GM12878 (cell line): Measurements from ENCODE around the gene BCAT1. TPM values are rescaled to one million over a fixed set of nuclear protein-coding genes. Genes with fewer than 3 reads are reported as not detected.

Source experiments
- ATAC-seq: fragments of 200-7000 bp; cut with Tn5 transposase; 3 replicates; pipeline ENCODE4 v1.9.1; 2020; ENCODE audit warnings: mild to moderate bottlenecking, moderate library complexity
- BruUV-seq: library from RNA; stranded (reverse); fragments of 400-500 nt; replicated peaks from 2 replicates; lab custom pipeline; 2021; lab: Mats Ljungman, UMichigan
- CTCF ChIA-PET: fragments of 300-600 bp; sonication (Branson Sonifier 250); formaldehyde crosslinking; extraction: SDS; loops from one replicate; lab custom pipeline; 2021; ENCODE audit warnings: inconsistent platforms; lab: Yijun Ruan, JAX
- POLR2A ChIA-PET: fragments of 350-600 bp; formaldehyde crosslinking; extraction: SDS; loops from one replicate; lab custom pipeline; 2021; ENCODE audit warnings: inconsistent platforms; lab: Charles Lee
- RAD21 ChIA-PET: fragments of 300-600 bp; sonication (Branson Sonifier 250); formaldehyde crosslinking; loops from one replicate; lab custom pipeline; 2023; ENCODE audit warnings: antibody characterized with exemption; ENCODE audit not compliant: unreplicated experiment; lab: Charles Lee
- SMC1A ChIA-PET: fragments of 300-600 bp; sonication (Branson Sonifier 250); formaldehyde crosslinking; loops from one replicate; lab custom pipeline; 2023; ENCODE audit not compliant: unreplicated experiment, uncharacterized antibody; lab: Charles Lee
- DNase-seq: peaks from one replicate; pipeline ENCODE4 v3.0.0-alpha.2; 2011; ENCODE audit warnings: low read depth, low spot score
- FAIRE-seq: peaks from 3 replicates; lab custom pipeline; 2011; peaks lifted over from hg19 to GRCh38; lab: Jason Lieb, UNC
- H2AFZ ChIP-seq: 2 replicates; pipeline ENCODE4 v1.6.0; 2011; ENCODE audit warnings: low read depth, low read length, control low read depth; ENCODE audit not compliant: control insufficient read depth
- H3K27ac ChIP-seq: 2 replicates; pipeline ENCODE4 v1.5.1; 2011; ENCODE audit warnings: control low read depth; ENCODE audit not compliant: control insufficient read depth, insufficient read depth
- H3K27me3 ChIP-seq, 2 experiments: replicated peaks in 1 of 2; 2 replicates each; pipeline versions ENCODE4 v1.6.0 to v1.6.1; 2011; ENCODE audit warnings: low read length in 1 of 2; ENCODE audit not compliant: control insufficient read depth in 2 of 2, insufficient read depth in 2 of 2
- H3K36me3 ChIP-seq, 2 experiments: 2 replicates each; pipeline ENCODE4 v1.5.1; 2011; ENCODE audit warnings: low read length in 1 of 2; ENCODE audit not compliant: control insufficient read depth in 2 of 2, insufficient read depth in 2 of 2
- H3K4me1 ChIP-seq: 2 replicates; pipeline ENCODE4 v1.6.1; 2011; ENCODE audit warnings: mild to moderate bottlenecking, low read length, moderate library complexity, mixed read lengths; ENCODE audit not compliant: control insufficient read depth, insufficient read depth
- H3K4me2 ChIP-seq: 2 replicates; pipeline ENCODE4 v1.6.0; 2011; ENCODE audit warnings: control low read depth; ENCODE audit not compliant: control insufficient read depth, insufficient read depth
- H3K4me3 ChIP-seq: fragments of 200-600 bp; sonication (generic); 2 replicates; pipeline ENCODE4 v1.5.1; 2016
- H3K79me2 ChIP-seq: 2 replicates; pipeline ENCODE4 v1.6.0; 2011; ENCODE audit warnings: low read length; ENCODE audit not compliant: control insufficient read depth, insufficient read depth
- H3K9ac ChIP-seq: 2 replicates; pipeline ENCODE4 v1.8.0; 2011; ENCODE audit warnings: low read length, control low read depth, mixed read lengths; ENCODE audit not compliant: control insufficient read depth, insufficient read depth
- H3K9me3 ChIP-seq: replicated peaks from 3 replicates; pipeline ENCODE4 v1.5.1; 2011; ENCODE audit warnings: mild to moderate bottlenecking, low read length; ENCODE audit not compliant: control insufficient read depth, insufficient read depth
- H4K20me1 ChIP-seq: 2 replicates; pipeline ENCODE4 v1.6.0; 2011; ENCODE audit not compliant: control insufficient read depth, insufficient read depth
- BACH1 ChIP-seq: fragments of 450-650 bp; IDR thresholded peaks from 2 replicates; pipeline ENCODE4 v1.6.1; 2017; ENCODE audit warnings: mild to moderate bottlenecking, borderline replicate concordance
- BRCA1 ChIP-seq: IDR thresholded peaks from 2 replicates; pipeline ENCODE4 v1.6.1; 2011; ENCODE audit warnings: low read depth, low read length, improper control_type of control experiment
- CUX1 ChIP-seq: IDR thresholded peaks from 2 replicates; pipeline ENCODE4 v1.6.1; 2012; ENCODE audit warnings: improper control_type of control experiment, low read depth, low read length; ENCODE audit not compliant: insufficient replicate concordance
- EED ChIP-seq: sonication (generic); IDR thresholded peaks from 2 replicates; pipeline ENCODE4 v1.6.1; 2016; ENCODE audit warnings: antibody characterized with exemption, low read depth
- EGR1 ChIP-seq, 2 experiments: IDR thresholded peaks; 1 replicate in 1 of 2; 2 replicates in 1 of 2; pipeline ENCODE4 v1.6.1; 2011 to 2012; ENCODE audit warnings: low read depth in 2 of 2, low read length in 2 of 2, borderline replicate concordance in 1 of 2, mild to moderate bottlenecking in 1 of 2, moderate library complexity in 1 of 2
- EP300 ChIP-seq, 2 experiments: fragments of 150-350 bp in 1 of 2; IDR thresholded peaks; 2 replicates each; pipeline ENCODE4 v1.6.1; 2011 to 2012; ENCODE audit warnings: low read depth in 2 of 2, low read length in 2 of 2, borderline replicate concordance in 1 of 2, improper control_type of control experiment in 1 of 2, inconsistent platforms in 1 of 2; ENCODE audit not compliant: control insufficient read depth in 1 of 2
- ETV6 ChIP-seq, 2 experiments: fragments of 450-650 bp in 1 of 2; IDR thresholded peaks in 1 of 2; conservative IDR thresholded peaks in 1 of 2; 2 replicates each; pipeline ENCODE4 v1.6.1; 2014; ENCODE audit warnings: antibody characterized with exemption in 1 of 2, borderline replicate concordance in 1 of 2, low read depth in 1 of 2, mild to moderate bottlenecking in 1 of 2, moderate library complexity in 1 of 2
- HDAC2 ChIP-seq: fragments of 200-600 bp; sonication (generic); IDR thresholded peaks from 2 replicates; pipeline ENCODE4 v1.6.1; 2017
- MXI1 ChIP-seq: fragments of 150-350 bp; IDR thresholded peaks from 2 replicates; pipeline ENCODE4 v1.6.1; 2011; ENCODE audit warnings: low read depth, mild to moderate bottlenecking, inconsistent platforms, low read length, improper control_type of control experiment
- NFIC ChIP-seq: IDR thresholded peaks from 2 replicates; pipeline ENCODE4 v1.6.1; 2012; ENCODE audit warnings: low read depth, mild to moderate bottlenecking, inconsistent platforms, low read length, moderate library complexity
- PAX5 ChIP-seq: IDR thresholded peaks from 2 replicates; pipeline ENCODE4 v1.6.1; 2011; ENCODE audit warnings: low read depth, low read length, borderline replicate concordance
- SMAD1 ChIP-seq: fragments of 450-650 bp; IDR thresholded peaks from 2 replicates; pipeline ENCODE4 v1.6.1; 2018; ENCODE audit warnings: mild to moderate bottlenecking, low read depth; ENCODE audit not compliant: partially characterized antibody
- SPI1 ChIP-seq: IDR thresholded peaks from 2 replicates; pipeline ENCODE4 v1.6.1; 2011; ENCODE audit warnings: low read depth, mild to moderate bottlenecking, low read length, moderate library complexity, borderline replicate concordance; ENCODE audit not compliant: insufficient read depth
- USF1 ChIP-seq: IDR thresholded peaks from 2 replicates; pipeline ENCODE4 v1.6.1; 2011; ENCODE audit warnings: borderline replicate concordance, low read depth, mild to moderate bottlenecking, moderate library complexity, mixed read lengths, low read length; ENCODE audit not compliant: insufficient read depth; ENCODE audit errors: extremely low read length
- ZBED1 ChIP-seq: IDR thresholded peaks from 2 replicates; pipeline ENCODE4 v1.6.1; 2016; ENCODE audit warnings: borderline replicate concordance
- ZNF207 ChIP-seq: fragments of 450-650 bp; IDR thresholded peaks from 2 replicates; pipeline ENCODE4 v1.6.1; 2014; ENCODE audit warnings: antibody characterized with exemption, mild to moderate bottlenecking, borderline replicate concordance
- ZSCAN29 ChIP-seq: fragments of 450-650 bp; IDR thresholded peaks from 2 replicates; pipeline ENCODE4 v1.6.1; 2017; ENCODE audit warnings: mild to moderate bottlenecking, moderate library complexity
- WGBS: methylation state at CpG from one replicate; pipeline ENCODE4 v1.1.6; 2016; ENCODE audit warnings: low lambda C conversion rate; ENCODE audit not compliant: insufficient replicate concordance, insufficient coverage; ENCODE audit errors: missing lambda C conversion rate; 5-methylcytosine and 5-hydroxymethylcytosine counted together
- in situ Hi-C: fragments of 300-500 bp; cut with MboI; formaldehyde crosslinking; loops from 9 replicates; pipeline ENCODE4 v1.14.3; 2018; ENCODE audit warnings: mixed read lengths
- intact Hi-C: fragments of 100-400 bp; cut with micrococcal nuclease; formaldehyde crosslinking; loops from one replicate; pipeline ENCODE4 v1.14.2; 2022; ENCODE audit not compliant: unreplicated experiment
- polyA plus RNA-seq, 11 experiments: library from polyadenylated mRNA; depleted of rRNA in 4 of 11; unstranded in 6 of 11; stranded (reverse) in 5 of 11; fragments of >200 nt; fragmentation: Nextera tagmentation in 4 of 11; fragmentation: Illumina TruSeq in 1 of 11; extraction: Ambion mirVana in 4 of 11; extraction: Trizol in 1 of 11; gene quantifications; 1 replicate in 1 of 11; 2 replicates in 10 of 11; pipeline versions ENCODE4 v1.2.1 to v1.2.3, GENCODE V29; 2011 to 2016; ENCODE audit warnings: inconsistent platforms in 2 of 11, missing spikeins in 2 of 11, low read depth in 1 of 11
- total RNA-seq, 4 experiments: library from RNA; depleted of rRNA in 3 of 4; stranded (reverse); fragments of >200 nt in 3 of 4; fragmentation: Illumina TruSeq in 1 of 4; extraction: Trizol in 1 of 4; gene quantifications; 2 replicates each; pipeline versions ENCODE4 v1.2.1 to v1.2.3, GENCODE V29; 2013 to 2021

The BCAT1 gene
- total and polyA plus RNA-seq, 10 of the 15 experiments (the other 5 are each of a cell fraction or from before 2014, with no cell fraction given) = 26.2 to 187 (median 81.9) TPM

- no peaks in the 10 kb centered on the region for H4K20me1 ChIP-seq
- ChIA-PET SMC1A (interaction anchor here (0.8 to 4.2 kb wide), 22 partner anchors 11 to 725 kb away, joined by 3 to 61 read pairs (median 6); partner anchors contain the start of gene BCAT1), POLR2A (interaction anchor here (0.7 to 3.2 kb wide), 6 partner anchors 24 to 118 kb away, joined by 3 to 11 read pairs (median 6); no protein-coding TSS in a partner anchor), RAD21 (interaction anchor here (0.9 to 3.8 kb wide), 14 partner anchors 18 to 213 kb away, joined by 3 to 29 read pairs (median 4); no protein-coding TSS in a partner anchor), CTCF (interaction anchor here (0.6 to 5.0 kb wide), 17 partner anchors 9 to 1634 kb away, joined by 3 to 38 read pairs (median 4); no protein-coding TSS in a partner anchor)
- H3K79me2 ChIP-seq = no peaks in the 10 kb centered on the region
- TSS peak; percentile 83 for BruUV-seq
- H3K36me3 ChIP-seq = no peaks in the 10 kb centered on the region; a peak in 1 of 4 replicates
- H3K9me3 ChIP-seq = no peaks in the 10 kb centered on the region; the same call in 1 of the 3 replicates
- in situ Hi-C loops = loop anchor here (10.0 kb wide), 1 partner anchor 1634 kb away; no protein-coding TSS in a partner anchor
- DNase-seq (peak; percentile 84), FAIRE-seq (peak; percentile 72), ATAC-seq (peak; percentile 72)
- no peaks in the 10 kb centered on the region for H3K27me3 ChIP-seq
- no peak overlapping the region for H2AFZ ChIP-seq
- peak overlapping the region; percentile 64 for H3K4me2 ChIP-seq
- peak overlapping the region; percentile 38; the same call in 1 of the 2 replicates for H3K9ac ChIP-seq
- H3K4me1 ChIP-seq = peaks cover 27% of the 10 kb centered on the region
- H3K27ac ChIP-seq = peak overlapping the region; percentile 89
- peak overlapping the region; percentile 8; the same call in 1 of the 2 replicates for H3K4me3 ChIP-seq
- 6% methylated on average over 2 of the region's 2 CpGs for WGBS
- intact Hi-C loops = loop anchor here (2.0 to 10.0 kb wide), 9 partner anchors 41 to 726 kb away; a partner anchor contains a TSS
- TF ChIP-seq BACH1 (no peak), PAX5 (peak; percentile 82), ZBED1 (peak; percentile 77; the same call in 1 of the 2 replicates), EGR1 (IDR thresholded peaks at IDR 0.05; ENCODE audit: borderline replicate concordance in 1 of 2, low read depth in 2 of 2, low read length in 2 of 2) (no peak), EP300 (IDR thresholded peaks at IDR 0.05; ENCODE audit: borderline replicate concordance in 1 of 2, control insufficient read depth in 1 of 2, low read depth in 2 of 2, low read length in 2 of 2) (peak; percentile 87 to 89; a peak in 3 of 4 replicates), USF1 (no peak), ZNF207 (no peak), EED (peak; percentile 73), SPI1 (no peak), BRCA1 (no peak), ETV6 (conservative IDR thresholded peaks at IDR 0.05 in 1 of 2, IDR thresholded peaks at IDR 0.05 in 1 of 2; ENCODE audit: borderline replicate concordance in 1 of 2, low read depth in 1 of 2) (peak in 1 of 2 experiments; percentile 75; a peak in 2 of 4 replicates), NFIC (no peak), SMAD1 (no peak), HDAC2 (no peak), CUX1 (no peak), ZSCAN29 (no peak), MXI1 (no peak)
Observed at GRCh38 chr12:24838531-24838950, 110.4 kb downstream of the BCAT1 start.
